ENCODE measurements around the gene RNF220.

GRCh38 chr1:44539991-44540730 is 135.1 kb downstream of the RNF220 start:
- no peak for TF ChIP-seq EZH2phosphoT487 (IDR thresholded peaks at IDR 0.05; ENCODE audit: borderline replicate concordance)
- no peak for TF ChIP-seq CTCF (conservative IDR thresholded peaks at IDR 0.05; ENCODE audit: low read length)
